Activated CD4-positive, alpha-beta T cell treated with anti-CD3 and anti-CD28 coated beads for 36 hours (primary cell): ENCODE data around the gene EGLN3. TPM values are rescaled to one million over a fixed set of nuclear protein-coding genes. Genes with fewer than 3 reads are reported as not detected.
A peak's percentile ranks its signal among the peaks of the same experiment; 100 is the strongest.
"Not testable (repeated sequence)": the region's sequence is repeated elsewhere in the genome, so short reads cannot be mapped to it uniquely, and the experiment has no call there.

ENCODE experiments used
- ATAC-seq: fragments of 200-7000 bp; cut with Tn5 transposase; one replicate; pipeline ENCODE4 v1.10.0; 2021; ENCODE audit warnings: mild to moderate bottlenecking, moderate library complexity
- CTCF ChIA-PET: fragments of 350-600 bp; sonication (Branson Sonifier 250); formaldehyde crosslinking; loops from one replicate; lab custom pipeline; 2021; ENCODE audit warnings: antibody characterized with exemption; lab: Charles Lee
- POLR2A ChIA-PET: fragments of 350-600 bp; sonication (Branson Sonifier 250); formaldehyde crosslinking; loops from one replicate; lab custom pipeline; 2021; ENCODE audit warnings: antibody characterized with exemption, inconsistent platforms; lab: Charles Lee
- DNase-seq: peaks from one replicate; pipeline ENCODE4 v3.0.0-alpha.2; 2020
- H3K27ac Mint-ChIP-seq: one replicate; pipeline ENCODE4 v1.8.0; 2021; ENCODE audit warnings: mixed read lengths
- H3K27me3 Mint-ChIP-seq: one replicate; pipeline ENCODE4 v1.8.0; 2021; ENCODE audit warnings: mixed read lengths
- H3K36me3 Mint-ChIP-seq: one replicate; pipeline ENCODE4 v1.8.0; 2021; ENCODE audit warnings: low read depth, mixed read lengths
- H3K4me1 Mint-ChIP-seq: one replicate; pipeline ENCODE4 v1.8.0; 2021; ENCODE audit warnings: mixed read lengths
- H3K4me3 Mint-ChIP-seq: one replicate; pipeline ENCODE4 v1.8.0; 2021; ENCODE audit warnings: mild to moderate bottlenecking, moderate library complexity, mixed read lengths
- H3K9me3 Mint-ChIP-seq: one replicate; pipeline ENCODE4 v1.8.0; 2021; ENCODE audit warnings: low read depth, mixed read lengths
- intact Hi-C, 2 experiments: fragments of 100-400 bp; cut with DNase I in 1 of 2; cut with micrococcal nuclease in 1 of 2; formaldehyde crosslinking; loops; one replicate each; pipeline versions ENCODE4 v1.14.2 to v1.15.1; 2022 to 2024; cut with DNase I, micrococcal nuclease
- total RNA-seq, 2 experiments: library from RNA; stranded (reverse); gene quantifications; one replicate each; pipeline ENCODE4 v1.2.3, GENCODE V29; 2021

The EGLN3 gene
- total RNA-seq, 2 experiments from 2014 or later, result 3.8 to 3.9 TPM

DNA sequence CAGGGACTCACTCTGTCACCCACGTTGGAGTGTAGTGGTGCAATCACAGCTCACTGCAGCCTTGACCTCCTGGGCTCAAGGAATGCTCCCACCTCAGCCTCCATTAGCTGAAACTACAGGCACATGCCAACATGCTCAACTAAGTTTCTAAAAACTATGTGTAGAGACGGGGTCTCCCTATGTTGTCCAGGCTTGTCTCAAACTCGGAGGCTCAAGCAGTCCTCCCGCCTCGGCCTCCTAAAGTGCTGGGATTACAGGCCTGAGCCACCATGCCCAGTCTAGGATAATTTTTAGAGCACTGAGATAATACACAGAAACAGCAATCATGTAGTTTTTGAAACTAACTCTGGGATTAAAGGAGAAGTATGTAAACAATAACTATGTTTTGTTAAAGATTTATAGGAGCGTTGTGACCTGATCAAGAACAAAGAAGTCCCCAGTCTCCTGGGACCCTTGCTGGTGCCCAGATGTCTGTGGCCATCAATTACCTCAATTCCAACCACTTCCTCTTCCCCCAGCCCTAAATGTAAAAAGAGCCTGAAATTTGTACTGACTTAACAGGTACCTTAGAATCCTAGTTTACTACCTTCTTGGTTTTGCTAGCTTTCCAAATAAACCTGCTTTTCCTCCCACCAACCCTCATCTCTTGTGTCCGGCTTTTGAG is 28.9 kb upstream of the EGLN3 start:
- no peaks in the 10 kb centered on the region for H3K27me3 Mint-ChIP-seq
- CTCF ChIA-PET, result interaction anchor here (0.5 kb wide), 1 partner anchor 130 kb away, joined by 3 read pairs; no protein-coding TSS in a partner anchor
- H3K4me3 Mint-ChIP-seq, result no peak overlapping the region
- H3K27ac Mint-ChIP-seq, result no peak overlapping the region
- POLR2A ChIA-PET, result no interaction called here
- intact Hi-C loops, result no loop called here
- no peaks in the 10 kb centered on the region for H3K4me1 Mint-ChIP-seq
- no peak for ATAC-seq
- H3K36me3 Mint-ChIP-seq, result no peaks in the 10 kb centered on the region
- no peaks in the 10 kb centered on the region for H3K9me3 Mint-ChIP-seq
- DNase-seq, result no peak

DNA sequence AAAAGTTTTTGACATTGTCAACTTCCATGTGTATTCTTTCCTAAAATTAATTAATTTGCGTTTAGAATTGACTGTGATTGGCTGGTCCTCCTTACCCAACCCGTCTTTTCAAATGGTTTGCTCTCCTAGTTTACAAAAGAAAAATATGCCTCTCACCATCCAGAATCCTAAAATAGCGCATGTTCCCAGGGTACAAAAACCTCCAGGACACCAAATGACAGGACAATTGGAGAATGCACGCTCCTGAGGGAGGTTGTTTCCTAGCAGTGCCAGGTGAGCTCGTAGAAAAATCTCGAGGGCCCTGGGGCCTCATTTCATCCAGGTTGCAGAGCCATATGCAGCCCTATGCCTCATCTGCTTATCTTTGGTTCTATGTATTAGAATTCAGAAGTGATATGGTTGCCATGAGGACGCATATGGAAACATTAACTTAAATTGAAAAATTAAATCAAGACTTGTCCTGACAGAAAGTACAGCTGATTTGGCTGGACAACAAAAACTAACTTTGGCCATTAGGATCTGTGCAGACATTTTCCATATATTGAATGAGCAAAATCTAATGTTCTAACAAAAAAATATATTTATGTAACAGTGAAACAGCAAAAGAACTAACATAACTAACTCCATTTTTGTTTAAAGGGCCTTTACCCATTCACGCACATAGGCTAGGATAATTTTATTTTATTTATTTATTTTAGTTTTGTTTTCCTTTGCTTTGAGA is 28.2 kb upstream of the EGLN3 start:
- no peaks in the 10 kb centered on the region for H3K27me3 Mint-ChIP-seq

DNA sequence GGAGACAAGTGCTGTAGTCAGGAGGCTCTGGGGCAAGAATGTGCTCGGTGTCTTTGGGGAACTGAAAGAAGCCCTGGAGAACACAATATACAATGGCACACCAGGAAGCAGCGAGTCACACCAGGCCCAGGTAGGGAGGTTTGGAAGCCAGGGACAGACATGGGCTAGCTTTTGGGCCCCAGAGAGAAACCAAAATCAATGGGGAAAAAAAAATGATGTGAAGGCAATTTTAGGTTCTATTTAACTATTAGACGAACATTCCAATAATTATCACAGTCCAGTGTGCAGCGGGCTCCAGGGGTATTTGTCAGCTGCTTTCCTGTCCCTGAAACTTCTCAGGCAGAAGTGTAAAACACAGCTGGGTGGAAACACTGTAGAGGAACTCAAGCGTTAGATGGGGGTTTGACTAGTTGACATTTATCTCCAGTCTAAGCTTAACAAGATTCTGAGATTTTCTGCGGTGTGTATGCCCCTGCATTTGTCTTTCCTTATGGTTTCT is 21.8 kb upstream of the EGLN3 start:
- Mint-ChIP-seq H3K27me3 (no peaks in the 10 kb centered on the region), H3K4me1 (no peaks in the 10 kb centered on the region), H3K27ac (no peak overlapping the region), H3K9me3 (peaks cover 6% of the 10 kb centered on the region), H3K4me3 (no peak overlapping the region), H3K36me3 (peaks cover 2% of the 10 kb centered on the region)
- intact Hi-C loops, result no loop called here
- ChIA-PET CTCF (no interaction called here), POLR2A (no interaction called here)
- DNase-seq (no peak), ATAC-seq (no peak)

More for the DNA sequence above, 28.2 kb upstream of the EGLN3 start:
- DNase-seq, result no peak
- H3K36me3 Mint-ChIP-seq, result no peaks in the 10 kb centered on the region
- H3K4me3 Mint-ChIP-seq, result no peak overlapping the region
- ATAC-seq, result no peak
- no peaks in the 10 kb centered on the region for H3K4me1 Mint-ChIP-seq
- H3K9me3 Mint-ChIP-seq, result no peaks in the 10 kb centered on the region
- POLR2A ChIA-PET, result no interaction called here
- CTCF ChIA-PET, result no interaction called here
- intact Hi-C loops, result no loop called here
- no peak overlapping the region for H3K27ac Mint-ChIP-seq

DNA sequence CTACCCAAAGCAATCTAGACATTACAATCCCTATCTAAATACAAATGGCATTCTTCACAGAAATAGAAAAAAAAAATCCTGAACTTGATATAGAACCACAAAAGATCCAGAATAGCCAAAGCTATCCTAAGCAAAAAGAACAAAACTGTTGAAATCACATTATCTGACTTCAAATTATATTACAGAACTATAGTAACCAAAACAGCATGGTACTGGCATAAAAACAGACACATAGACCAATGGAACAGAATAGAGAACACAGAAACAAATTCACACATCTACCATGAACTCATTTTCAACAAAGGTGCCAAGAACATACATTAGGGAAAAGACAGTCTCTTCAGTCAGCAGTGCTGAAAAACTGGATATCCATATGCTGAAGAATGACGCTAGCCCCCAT is 19.0 kb upstream of the EGLN3 start:
- H3K4me3 Mint-ChIP-seq, H3K27me3 Mint-ChIP-seq, H3K36me3 Mint-ChIP-seq, H3K9me3 Mint-ChIP-seq, POLR2A ChIA-PET, DNase-seq, H3K4me1 Mint-ChIP-seq, CTCF ChIA-PET, H3K27ac Mint-ChIP-seq, ATAC-seq, intact Hi-C loops: not testable (repeated sequence)

DNA sequence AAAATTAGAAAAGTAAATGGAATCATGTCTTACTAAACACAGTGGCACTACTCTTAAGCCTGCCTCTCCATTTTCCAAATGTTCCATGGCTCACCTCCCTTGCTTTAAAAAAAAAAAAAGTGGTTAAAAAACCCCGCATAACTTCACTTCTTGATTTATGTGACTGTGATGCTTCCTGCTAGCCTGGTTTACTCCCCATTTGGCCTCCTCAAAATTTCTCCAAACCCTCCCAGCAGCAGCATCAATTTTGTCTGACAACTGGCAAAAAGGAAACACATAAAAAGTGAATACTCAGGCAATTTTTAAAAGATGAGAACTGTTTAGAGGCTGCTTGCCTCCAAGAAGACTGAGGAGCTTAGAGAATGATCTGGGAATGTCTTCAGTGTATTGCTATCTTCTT is 17.8 kb upstream of the EGLN3 start:
- peaks cover 2% of the 10 kb centered on the region for H3K4me1 Mint-ChIP-seq
- DNase-seq (no peak), ATAC-seq (no peak)
- H3K9me3 Mint-ChIP-seq, result peaks cover 6% of the 10 kb centered on the region
- ChIA-PET CTCF (interaction anchor here (0.6 kb wide), 1 partner anchor 1716 kb away, joined by 3 read pairs; no protein-coding TSS in a partner anchor), POLR2A (no interaction called here)
- H3K27ac Mint-ChIP-seq, result no peak overlapping the region
- intact Hi-C loops, result no loop called here
- H3K27me3 Mint-ChIP-seq, result no peaks in the 10 kb centered on the region
- no peak overlapping the region for H3K4me3 Mint-ChIP-seq
- H3K36me3 Mint-ChIP-seq, result peaks cover 2% of the 10 kb centered on the region

DNA sequence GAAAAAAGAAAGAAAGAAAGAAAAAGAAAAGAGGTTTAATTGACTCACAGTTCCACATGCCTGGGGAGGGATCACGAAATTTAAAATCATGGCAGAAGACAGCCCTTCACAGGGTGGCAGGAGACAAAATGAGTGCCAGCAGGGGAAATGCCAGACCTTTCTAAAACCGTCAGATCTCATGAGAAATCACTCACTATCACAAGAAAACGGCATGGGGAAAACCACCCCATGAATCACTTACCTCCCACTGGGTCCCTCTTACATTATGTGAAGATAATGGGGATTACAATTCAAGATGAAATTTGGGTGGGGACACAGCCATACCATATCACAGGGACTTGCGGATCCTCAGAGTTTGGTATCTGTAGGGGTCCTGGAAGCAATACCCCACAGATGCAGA is 16.3 kb upstream of the EGLN3 start:
- no peak overlapping the region for H3K27ac Mint-ChIP-seq
- peaks cover 2% of the 10 kb centered on the region for H3K36me3 Mint-ChIP-seq
- peaks cover 2% of the 10 kb centered on the region for H3K4me1 Mint-ChIP-seq
- no peaks in the 10 kb centered on the region for H3K27me3 Mint-ChIP-seq
- intact Hi-C loops, result no loop called here
- ATAC-seq (peak; percentile 60), DNase-seq (peak; percentile 9)
- CTCF ChIA-PET, result no interaction called here
- H3K4me3 Mint-ChIP-seq, result no peak overlapping the region
- peaks cover 11% of the 10 kb centered on the region for H3K9me3 Mint-ChIP-seq
- POLR2A ChIA-PET, result no interaction called here

DNA sequence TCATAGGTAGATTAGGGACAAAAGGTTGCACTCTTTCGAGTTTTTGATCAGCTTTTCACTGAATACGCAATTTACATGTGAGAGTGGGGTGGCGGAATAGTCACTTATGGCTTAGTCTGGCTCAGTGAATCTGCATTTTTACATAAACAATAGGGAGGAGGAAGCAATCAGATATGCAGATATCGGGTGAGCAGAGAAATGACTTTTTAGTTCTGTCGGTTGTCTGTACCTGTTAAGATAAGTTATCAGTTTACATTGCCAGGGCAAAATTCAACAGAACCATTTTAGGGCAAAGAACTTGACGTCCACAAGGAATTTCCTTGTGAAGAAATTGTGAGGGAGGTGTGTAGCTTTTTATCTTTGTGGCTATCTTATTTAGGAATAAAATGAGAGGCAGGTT is 15.4 kb upstream of the EGLN3 start:
- ChIA-PET CTCF (interaction anchor here (0.5 kb wide), 1 partner anchor 630 kb away, joined by 3 read pairs; no protein-coding TSS in a partner anchor), POLR2A (no interaction called here)
- H3K27ac Mint-ChIP-seq, result no peak overlapping the region
- no peaks in the 10 kb centered on the region for H3K27me3 Mint-ChIP-seq
- intact Hi-C loops, result no loop called here
- H3K4me1 Mint-ChIP-seq, result peaks cover 2% of the 10 kb centered on the region
- peaks cover 2% of the 10 kb centered on the region for H3K36me3 Mint-ChIP-seq
- no peak overlapping the region for H3K4me3 Mint-ChIP-seq
- ATAC-seq (no peak), DNase-seq (no peak)
- H3K9me3 Mint-ChIP-seq, result peaks cover 12% of the 10 kb centered on the region

DNA sequence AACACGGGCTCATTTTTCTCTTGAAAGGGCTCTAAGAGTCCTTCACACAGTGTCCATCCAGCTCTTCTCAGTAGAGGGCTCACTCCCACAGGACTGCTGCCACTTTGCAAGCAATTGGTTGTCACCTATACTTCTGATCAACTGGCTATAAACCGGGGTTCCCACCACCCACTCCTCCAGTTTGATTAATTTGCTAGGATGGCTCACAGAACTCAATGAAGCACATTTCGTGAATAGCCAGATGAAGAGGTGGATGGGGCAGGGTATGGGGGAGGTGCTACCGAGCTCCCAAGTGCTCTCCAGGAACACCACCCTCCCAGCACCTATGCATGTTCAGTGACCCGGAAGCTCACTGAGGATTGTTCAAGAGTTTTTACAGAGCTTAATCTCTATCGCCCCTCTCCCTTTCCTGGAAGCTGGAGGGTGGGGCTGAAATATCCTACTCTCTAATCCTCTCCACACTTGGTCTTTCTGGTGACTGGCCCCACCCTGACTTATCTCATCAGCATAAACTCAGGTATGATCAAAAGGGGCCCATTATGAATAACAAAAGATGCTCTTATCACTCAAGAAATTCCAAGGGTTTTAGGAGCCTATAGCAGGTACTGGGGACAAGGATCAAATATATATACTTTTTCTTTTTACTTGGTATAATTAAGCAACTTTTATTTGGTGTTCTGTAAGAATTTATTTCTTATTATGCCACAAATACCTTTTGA is 13.9 kb upstream of the EGLN3 start:
- H3K27ac Mint-ChIP-seq, result no peak overlapping the region
- no peak for ATAC-seq
- POLR2A ChIA-PET, result no interaction called here
- H3K36me3 Mint-ChIP-seq, result no peaks in the 10 kb centered on the region
- CTCF ChIA-PET, result no interaction called here
- intact Hi-C loops, result no loop called here
- H3K4me1 Mint-ChIP-seq, result peaks cover 4% of the 10 kb centered on the region
- peaks cover 6% of the 10 kb centered on the region for H3K9me3 Mint-ChIP-seq
- H3K4me3 Mint-ChIP-seq, result no peak overlapping the region
- peaks cover 4% of the 10 kb centered on the region for H3K27me3 Mint-ChIP-seq
- no peak for DNase-seq

DNA sequence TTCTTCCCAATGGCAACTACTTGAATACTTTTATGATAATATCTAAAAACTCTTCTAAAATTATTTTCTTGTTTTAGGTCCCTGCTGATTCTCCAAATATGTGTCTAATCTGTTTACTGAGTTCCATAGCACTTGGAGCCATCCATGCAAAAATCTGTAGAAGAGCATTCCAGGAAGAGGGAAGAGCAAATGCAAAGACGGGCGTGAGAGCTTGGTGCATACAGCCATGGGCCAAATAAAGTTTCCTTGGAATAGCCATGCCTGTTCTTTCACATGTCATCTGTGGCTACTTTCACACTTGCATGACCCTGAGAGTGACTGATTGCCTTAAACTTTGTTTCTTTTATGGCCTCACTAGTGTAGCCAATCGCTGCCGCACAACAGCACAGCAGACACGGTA is 13.0 kb upstream of the EGLN3 start:
- Mint-ChIP-seq H3K36me3 (no peaks in the 10 kb centered on the region), H3K9me3 (peaks cover 6% of the 10 kb centered on the region), H3K27me3 (peaks cover 9% of the 10 kb centered on the region), H3K4me1 (peaks cover 4% of the 10 kb centered on the region), H3K27ac (no peak overlapping the region), H3K4me3 (no peak overlapping the region)
- CTCF ChIA-PET, result no interaction called here
- POLR2A ChIA-PET, result no interaction called here
- DNase-seq, result no peak
- no peak for ATAC-seq
- intact Hi-C loops, result no loop called here

DNA sequence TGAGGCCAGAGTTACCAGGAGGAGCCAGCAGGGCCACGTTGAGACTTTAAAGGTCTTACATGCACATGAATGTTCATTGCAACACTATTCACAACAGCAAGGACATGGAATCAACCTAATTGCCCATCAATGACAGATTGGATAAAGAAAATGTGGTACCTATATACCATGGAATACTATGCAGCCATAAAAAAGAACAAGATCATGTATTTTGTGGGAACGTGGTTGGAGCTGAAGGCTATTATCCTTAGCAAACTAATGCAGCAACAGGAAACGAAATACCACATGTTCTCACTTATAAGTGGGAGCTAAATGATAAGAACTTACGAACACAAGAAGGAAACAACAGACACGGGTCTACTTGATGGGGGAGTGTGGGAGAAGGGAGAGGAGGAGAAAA is 11.6 kb upstream of the EGLN3 start:
- H3K27me3 Mint-ChIP-seq, H3K27ac Mint-ChIP-seq, H3K36me3 Mint-ChIP-seq, H3K9me3 Mint-ChIP-seq, intact Hi-C loops, H3K4me3 Mint-ChIP-seq, ATAC-seq, H3K4me1 Mint-ChIP-seq, DNase-seq, POLR2A ChIA-PET: not testable (repeated sequence)
- CTCF ChIA-PET, result interaction anchor here (0.9 kb wide), 1 partner anchor 278 kb away, joined by 3 read pairs; no protein-coding TSS in a partner anchor

DNA sequence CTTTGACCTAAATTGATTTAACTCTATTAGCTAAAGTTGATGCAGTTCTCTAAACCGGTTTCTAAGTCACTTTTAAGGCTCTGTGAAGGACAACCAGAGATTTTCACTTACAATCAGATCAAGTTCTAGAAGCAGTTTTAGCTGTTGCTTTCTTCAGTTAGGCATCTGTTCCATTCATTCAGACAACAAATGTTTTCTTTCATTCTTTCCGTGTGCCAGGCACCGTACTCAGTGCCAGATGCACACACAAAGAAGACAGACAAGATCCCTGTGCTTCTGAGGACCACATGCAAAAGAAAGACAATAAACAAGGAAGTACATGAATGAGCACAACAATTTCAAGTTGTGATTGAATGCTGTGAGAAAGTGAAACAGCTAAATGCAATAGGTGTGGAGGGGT is 11.1 kb upstream of the EGLN3 start:
- Mint-ChIP-seq H3K27me3 (peaks cover 9% of the 10 kb centered on the region), H3K27ac (no peak overlapping the region), H3K4me1 (peaks cover 3% of the 10 kb centered on the region), H3K9me3 (peaks cover 6% of the 10 kb centered on the region), H3K36me3 (no peaks in the 10 kb centered on the region), H3K4me3 (no peak overlapping the region)
- DNase-seq, result no peak
- ATAC-seq, result no peak
- CTCF ChIA-PET, result interaction anchor here (0.7 to 0.9 kb wide), 3 partner anchors 105 to 342 kb away, joined by 3 read pairs; no protein-coding TSS in a partner anchor
- intact Hi-C loops, result no loop called here
- POLR2A ChIA-PET, result no interaction called here
